Epithelial cell of proximal tubule (primary cell): ENCODE results near the gene SLC48A1. TPM values are rescaled to one million over a fixed set of nuclear protein-coding genes. Genes with fewer than 3 reads are reported as not detected.

ENCODE experiments used
- DNase-seq: peaks from one replicate; pipeline ENCODE4 v3.0.0-alpha.2; 2011; ENCODE audit warnings: low read depth
- H3K4me3 ChIP-seq: 2 replicates; pipeline ENCODE4 v1.5.1; 2011; ENCODE audit warnings: low read depth, mild to moderate bottlenecking, low read length
- CTCF ChIP-seq: conservative IDR thresholded peaks from 2 replicates; pipeline ENCODE4 v1.5.1; 2012; ENCODE audit warnings: low read depth, mild to moderate bottlenecking, low read length
- total RNA-seq: library from RNA; depleted of rRNA; stranded (reverse); fragments of >200 nt; gene quantifications from 2 replicates; pipeline ENCODE4 v1.2.3, GENCODE V29; 2015

Gene SLC48A1
- total RNA-seq, 1 donor from 2014 or later = 51.8 TPM

GRCh38 chr12:47820631-47821345 is 47.8 kb downstream of the SLC48A1 start:
- DNase-seq = peak; percentile 90

GRCh38 chr12:47821346-47821706 is 48.3 kb downstream of the SLC48A1 start:
- H3K4me3 ChIP-seq = no peak overlapping the region
- no peak for TF ChIP-seq CTCF
- no peak for DNase-seq

More at GRCh38 chr12:47820631-47821345, 47.8 kb downstream of the SLC48A1 start:
- TF ChIP-seq CTCF = no peak
- peak overlapping the region; percentile 83 for H3K4me3 ChIP-seq

- no peak for DNase-seq
- no peak overlapping the region for H3K4me3 ChIP-seq
- TF ChIP-seq CTCF = no peak
Observed at GRCh38 chr12:47822401-47822800, 49.4 kb downstream of the SLC48A1 start.

- TF ChIP-seq CTCF = no peak
- H3K4me3 ChIP-seq = no peak overlapping the region
- no peak for DNase-seq
Observed at GRCh38 chr12:47822863-47823262, 49.8 kb downstream of the SLC48A1 start.

GRCh38 chr12:47823422-47824086 is 50.5 kb downstream of the SLC48A1 start:
- DNase-seq = no peak
- H3K4me3 ChIP-seq = no peak overlapping the region
- no peak for TF ChIP-seq CTCF

- no peak for DNase-seq
- TF ChIP-seq CTCF = no peak
- H3K4me3 ChIP-seq = no peak overlapping the region
Observed at GRCh38 chr12:47824198-47824597, 51.2 kb downstream of the SLC48A1 start.

- H3K4me3 ChIP-seq = no peak overlapping the region
- TF ChIP-seq CTCF = no peak
- no peak for DNase-seq
Observed at GRCh38 chr12:47824635-47825034, 51.6 kb downstream of the SLC48A1 start.
